H4 (cell line): ENCODE data around the gene TAGLN2. TPM values are rescaled to one million over a fixed set of nuclear protein-coding genes. Genes with fewer than 3 reads are reported as not detected.

Experiments used
- DNase-seq: peaks from one replicate; pipeline ENCODE4 v3.0.0-alpha.2; 2015; ENCODE audit warnings: low spot score
- total RNA-seq: library from RNA; depleted of rRNA; stranded (reverse); fragments of >200 nt; shearing (Covaris generic); gene quantifications from 2 replicates; pipeline ENCODE4 v1.2.3, GENCODE V29; 2014; rRNA removed

Gene TAGLN2
- 444 and 497 TPM in 2 replicates for total RNA-seq

- DNase-seq = peak; percentile 84
Observed at GRCh38 chr1:159924791-159925718, at the start of gene TAGLN2. TAGLN2 (minus strand) TSS chr1:159925507; CDS start chr1:159920509, 4,998 bp downstream.

GRCh38 chr1:159974350-159974965, 49.2 kb upstream of the TAGLN2 start:
- DNase-seq = no peak

GRCh38 chr1:159973350-159973940, 48.1 kb upstream of the TAGLN2 start:
- DNase-seq = no peak

GRCh38 chr1:159972443-159973205, 47.3 kb upstream of the TAGLN2 start:
- no peak for DNase-seq

GRCh38 chr1:159970932-159971342, 45.6 kb upstream of the TAGLN2 start:
- DNase-seq = no peak

GRCh38 chr1:159968901-159969300, 43.6 kb upstream of the TAGLN2 start:
- no peak for DNase-seq

GRCh38 chr1:159965263-159965662, 40.0 kb upstream of the TAGLN2 start:
- DNase-seq = no peak

GRCh38 chr1:159964144-159964543, 38.8 kb upstream of the TAGLN2 start:
- no peak for DNase-seq

GRCh38 chr1:159962176-159962575, 36.9 kb upstream of the TAGLN2 start:
- no peak for DNase-seq

- no peak for DNase-seq
Observed at GRCh38 chr1:159961636-159962035, 36.3 kb upstream of the TAGLN2 start.

GRCh38 chr1:159960721-159961381, 35.5 kb upstream of the TAGLN2 start:
- DNase-seq = peak; percentile 60

GRCh38 chr1:159959451-159959850, 34.1 kb upstream of the TAGLN2 start:
- DNase-seq = peak; percentile 17

GRCh38 chr1:159958719-159959380, 33.5 kb upstream of the TAGLN2 start:
- no peak for DNase-seq

GRCh38 chr1:159957824-159958268, 32.5 kb upstream of the TAGLN2 start:
- no peak for DNase-seq

- DNase-seq = no peak
Observed at GRCh38 chr1:159955456-159955855, 30.1 kb upstream of the TAGLN2 start.

GRCh38 chr1:159953536-159954515, 28.5 kb upstream of the TAGLN2 start, which contains the start of gene SLAMF9:
SLAMF9 (minus strand) TSS chr1:159954237; CDS start chr1:159954137, 100 bp downstream.
- DNase-seq = no peak

- no peak for DNase-seq
Observed at GRCh38 chr1:159952932-159953331, 27.6 kb upstream of the TAGLN2 start.

GRCh38 chr1:159951551-159951950, 26.2 kb upstream of the TAGLN2 start:
- DNase-seq = no peak

GRCh38 chr1:159951016-159951415, 25.7 kb upstream of the TAGLN2 start:
- no peak for DNase-seq
